Keratinocyte (primary cell): Measurements from ENCODE around the gene STMN3. TPM values are rescaled to one million over a fixed set of nuclear protein-coding genes. Genes with fewer than 3 reads are reported as not detected.

Experiments used
- DNase-seq: peaks from one replicate; pipeline ENCODE4 v3.0.0-alpha.2; 2011; ENCODE audit warnings: low read depth, missing footprints, low spot score
- FAIRE-seq: peaks from 2 replicates; lab custom pipeline; 2011; peaks lifted over from hg19 to GRCh38; lab: Jason Lieb, UNC
- H2AFZ ChIP-seq: 2 replicates; pipeline ENCODE4 v1.6.0; 2012; ENCODE audit warnings: low read length, control low read depth, inconsistent platforms; ENCODE audit not compliant: control insufficient read depth
- H3K27ac ChIP-seq: 2 replicates; pipeline ENCODE4 v1.5.1; 2011; ENCODE audit warnings: low read length; ENCODE audit not compliant: control insufficient read depth, insufficient read depth
- H3K27me3 ChIP-seq: 3 replicates; pipeline ENCODE4 v1.6.0; 2011; ENCODE audit warnings: low read length; ENCODE audit not compliant: control insufficient read depth, insufficient read depth; ENCODE audit errors: extremely low read depth
- H3K36me3 ChIP-seq, 2 experiments: 2 replicates in 1 of 2; 3 replicates in 1 of 2; pipeline ENCODE4 v1.5.1; 2011; ENCODE audit warnings: low read length in 2 of 2, mild to moderate bottlenecking in 1 of 2; ENCODE audit not compliant: control insufficient read depth in 2 of 2, insufficient read depth in 2 of 2; ENCODE audit errors: extremely low read depth in 1 of 2
- H3K4me1 ChIP-seq: 3 replicates; pipeline ENCODE4 v1.5.1; 2011; ENCODE audit warnings: low read length; ENCODE audit not compliant: control insufficient read depth, insufficient read depth; ENCODE audit errors: extremely low read depth
- H3K4me2 ChIP-seq: 3 replicates; pipeline ENCODE4 v1.6.0; 2011; ENCODE audit warnings: low read depth, low read length; ENCODE audit not compliant: control insufficient read depth, insufficient read depth; ENCODE audit errors: extremely low read depth
- H3K4me3 ChIP-seq, 3 experiments: fragments of 200-600 bp in 1 of 3; sonication (generic) in 1 of 3; 2 replicates in 2 of 3; 3 replicates in 1 of 3; pipeline ENCODE4 v1.5.1; 2011 to 2016; ENCODE audit warnings: low read length in 3 of 3, mild to moderate bottlenecking in 3 of 3, control low read depth in 2 of 3, inconsistent platforms in 1 of 3, low read depth in 1 of 3, mixed read lengths in 1 of 3, mixed run types in 1 of 3, moderate library complexity in 1 of 3; ENCODE audit not compliant: control insufficient read depth in 2 of 3, insufficient read depth in 2 of 3; ENCODE audit errors: extremely low read depth in 1 of 3
- H3K79me2 ChIP-seq: 2 replicates; pipeline ENCODE4 v1.6.0; 2012; ENCODE audit warnings: low read length; ENCODE audit not compliant: control insufficient read depth, insufficient read depth
- H3K9ac ChIP-seq: 3 replicates; pipeline ENCODE4 v1.6.0; 2011; ENCODE audit warnings: low read length; ENCODE audit not compliant: control insufficient read depth, insufficient read depth; ENCODE audit errors: extremely low read depth
- H3K9me1 ChIP-seq: 3 replicates; pipeline ENCODE4 v1.6.0; 2011; ENCODE audit warnings: low read length; ENCODE audit not compliant: control insufficient read depth, insufficient read depth; ENCODE audit errors: extremely low read depth
- H3K9me3 ChIP-seq: 2 replicates; pipeline ENCODE4 v1.5.1; 2012; ENCODE audit warnings: low read depth, low read length; ENCODE audit not compliant: control insufficient read depth
- H4K20me1 ChIP-seq: 3 replicates; pipeline ENCODE4 v1.6.0; 2011; ENCODE audit warnings: low read length; ENCODE audit not compliant: control insufficient read depth, insufficient read depth; ENCODE audit errors: extremely low read depth
- EZH2 ChIP-seq: IDR thresholded peaks from one replicate; pipeline ENCODE4 v1.6.1; 2012; ENCODE audit warnings: inconsistent platforms, mild to moderate bottlenecking, low read length, moderate library complexity
- dilution Hi-C: fragments of 300-500 bp; cut with MboI; formaldehyde crosslinking; loops from one replicate; pipeline ENCODE4 v1.7.0; 2020; ENCODE audit warnings: low sequenced_read_pairs; ENCODE audit not compliant: extremely low pct_ligation_motif_present
- polyA minus RNA-seq, 3 experiments: library from RNA; depleted of rRNA, polyadenylated mRNA; stranded (reverse); fragments of >200 nt; gene quantifications; 1 replicate in 1 of 3; 2 replicates in 1 of 3; 3 replicates in 1 of 3; pipeline ENCODE4 v1.2.3, GENCODE V29; 2011
- polyA plus RNA-seq, 5 experiments: library from polyadenylated mRNA; depleted of rRNA in 3 of 5; stranded (reverse) in 3 of 5; stranded (forward) in 1 of 5; unstranded in 1 of 5; fragments of >200 nt; gene quantifications; 1 replicate in 1 of 5; 2 replicates in 3 of 5; 3 replicates in 1 of 5; pipeline versions ENCODE4 v1.2.1 to v1.2.3, GENCODE V29; 2011 to 2012; ENCODE audit warnings: missing spikeins in 2 of 5, low read depth in 1 of 5, low replicate concordance in 1 of 5
- TF ChIP-seq, protein P1 (sequence below), 3 experiments: IDR thresholded peaks in 1 of 3; conservative IDR thresholded peaks in 1 of 3; optimal IDR thresholded peaks in 1 of 3; 2 replicates in 2 of 3; 3 replicates in 1 of 3; pipeline versions ENCODE3 to v1.5.1; 2011; ENCODE audit warnings: low read length in 3 of 3, mild to moderate bottlenecking in 3 of 3, moderate library complexity in 2 of 3, control low read depth in 1 of 3, inconsistent platforms in 1 of 3; ENCODE audit not compliant: insufficient read depth in 2 of 3; ENCODE audit errors: extremely low read depth in 1 of 3

Gene STMN3
- polyA plus RNA-seq, result 9.2 to 12.0 TPM (median 10.5 TPM) in 3 replicates
- polyA plus RNA-seq (2011; ENCODE audit: low read depth), result 0.35 TPM
- 5.8 and 11.3 TPM in 2 replicates for polyA plus RNA-seq (2011; cell fraction: cytosol; rRNA removed)
- polyA plus RNA-seq (2011; cell fraction: nucleus; rRNA removed), result 7.9 and 12.0 TPM in 2 replicates
- 0.55 and 14.8 TPM in 2 replicates for polyA plus RNA-seq (2012; ENCODE audit: low replicate concordance)
- 2.8 to 26.3 TPM (median 5.7 TPM) in 3 replicates for polyA minus RNA-seq
- polyA minus RNA-seq (2011; cell fraction: cytosol; rRNA and poly(A)+ RNA removed), result 13.0 TPM
- polyA minus RNA-seq (2011; cell fraction: nucleus; rRNA and poly(A)+ RNA removed), result 2.6 and 3.1 TPM in 2 replicates

DNA sequence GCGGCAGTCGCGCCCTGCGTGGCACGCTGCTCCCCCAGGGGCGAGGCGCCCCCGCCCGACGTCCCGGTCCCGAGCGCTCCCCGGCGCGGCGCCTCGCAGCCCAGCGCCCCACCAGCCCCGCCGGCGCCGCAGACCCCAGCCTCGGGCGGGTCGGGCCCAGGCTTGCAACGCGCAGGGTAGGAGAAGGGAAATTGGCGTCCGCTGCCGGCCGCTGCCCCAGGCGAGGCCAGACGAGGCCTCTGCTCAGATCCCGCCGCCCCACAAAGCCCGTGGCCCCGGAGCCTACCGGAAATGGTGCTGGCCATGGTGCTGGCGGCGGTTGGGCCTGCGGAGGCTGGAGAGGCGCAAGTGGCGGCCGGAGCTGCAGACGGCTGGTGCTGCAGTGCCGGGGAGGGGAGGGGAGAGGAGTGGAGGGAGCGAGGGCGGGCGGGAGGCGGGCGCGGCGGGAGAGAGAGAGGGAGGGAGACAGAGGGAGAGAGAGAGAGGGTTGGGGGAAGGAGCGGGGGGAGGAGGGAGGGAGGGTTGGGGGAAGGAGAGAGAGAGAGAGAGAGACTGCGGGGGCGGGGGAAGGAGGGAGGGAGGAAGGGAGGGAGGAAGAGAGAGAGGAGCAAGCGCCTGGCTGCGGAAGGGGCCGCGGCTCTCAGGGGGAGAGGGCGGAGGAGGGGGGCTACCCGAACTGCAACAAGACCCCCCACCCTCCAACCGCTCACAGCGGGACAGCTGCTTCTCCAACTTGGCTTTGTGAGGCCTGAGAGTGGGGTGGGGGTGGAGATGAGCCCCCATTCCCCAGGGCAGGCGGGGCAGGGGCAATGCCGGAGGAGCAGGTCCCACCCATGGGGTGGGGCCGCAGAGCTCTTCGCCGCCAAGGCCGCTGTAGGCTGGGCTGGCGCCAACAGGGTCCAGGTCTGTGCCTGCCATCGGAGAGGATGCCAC lies at the start of gene STMN3:
STMN3 (minus strand) TSS at position 384 of the 933 bp plus-strand sequence; CDS start at position 305, 79 bp downstream.
- peaks cover 18% of the 10 kb centered on the region for H3K4me1 ChIP-seq
- DNase-seq (peak; percentile 36), FAIRE-seq (no peak)

DNA sequence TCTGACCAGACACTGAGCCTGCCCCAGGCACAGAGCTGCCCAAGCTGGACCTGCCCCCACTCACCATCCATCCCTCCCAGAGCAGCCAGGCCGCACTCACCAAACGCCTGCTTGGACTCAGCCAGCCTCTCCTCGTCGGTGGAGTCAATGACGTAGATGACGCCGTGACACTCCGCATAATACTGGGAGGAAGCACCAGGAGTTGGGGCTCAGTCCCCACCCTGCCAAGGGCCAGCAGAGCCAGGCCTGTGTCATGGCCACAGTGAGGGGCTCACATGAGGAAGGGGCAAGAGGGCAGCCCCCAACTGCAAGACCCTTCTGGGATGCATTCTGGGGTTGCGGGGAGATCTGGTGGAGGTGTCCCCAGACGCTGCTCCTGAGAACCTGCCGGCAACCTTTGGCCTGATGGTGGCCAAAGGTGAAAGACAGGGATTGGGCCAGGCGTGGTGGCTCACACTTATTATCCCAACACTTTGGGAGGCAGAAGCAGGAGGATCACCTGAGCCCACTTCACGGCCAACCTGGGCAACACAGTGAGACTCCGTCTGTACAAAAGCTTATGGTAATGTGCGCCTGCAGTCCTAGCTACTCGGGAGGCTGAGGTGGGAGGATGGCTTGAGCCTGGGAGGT lies 48.9 kb upstream of the STMN3 start:
- TF ChIP-seq EZH2, result no peak
- TF ChIP-seq, protein P1, sequence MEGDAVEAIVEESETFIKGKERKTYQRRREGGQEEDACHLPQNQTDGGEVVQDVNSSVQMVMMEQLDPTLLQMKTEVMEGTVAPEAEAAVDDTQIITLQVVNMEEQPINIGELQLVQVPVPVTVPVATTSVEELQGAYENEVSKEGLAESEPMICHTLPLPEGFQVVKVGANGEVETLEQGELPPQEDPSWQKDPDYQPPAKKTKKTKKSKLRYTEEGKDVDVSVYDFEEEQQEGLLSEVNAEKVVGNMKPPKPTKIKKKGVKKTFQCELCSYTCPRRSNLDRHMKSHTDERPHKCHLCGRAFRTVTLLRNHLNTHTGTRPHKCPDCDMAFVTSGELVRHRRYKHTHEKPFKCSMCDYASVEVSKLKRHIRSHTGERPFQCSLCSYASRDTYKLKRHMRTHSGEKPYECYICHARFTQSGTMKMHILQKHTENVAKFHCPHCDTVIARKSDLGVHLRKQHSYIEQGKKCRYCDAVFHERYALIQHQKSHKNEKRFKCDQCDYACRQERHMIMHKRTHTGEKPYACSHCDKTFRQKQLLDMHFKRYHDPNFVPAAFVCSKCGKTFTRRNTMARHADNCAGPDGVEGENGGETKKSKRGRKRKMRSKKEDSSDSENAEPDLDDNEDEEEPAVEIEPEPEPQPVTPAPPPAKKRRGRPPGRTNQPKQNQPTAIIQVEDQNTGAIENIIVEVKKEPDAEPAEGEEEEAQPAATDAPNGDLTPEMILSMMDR (optimal IDR thresholded peaks at IDR 0.05 in 1 of 3, IDR thresholded peaks at IDR 0.05 in 1 of 3, conservative IDR thresholded peaks at IDR 0.05 in 1 of 3; ENCODE audit: extremely low read depth in 1 of 3, insufficient read depth in 2 of 3, low read length in 3 of 3), result no peak
- dilution Hi-C loops, result no loop called here
- Histone ChIP-seq H3K27ac (no peak overlapping the region), H4K20me1 (peaks cover 4% of the 10 kb centered on the region), H3K4me1 (peaks cover 38% of the 10 kb centered on the region), H3K79me2 (peaks cover 34% of the 10 kb centered on the region), H3K9me3 (no peaks in the 10 kb centered on the region), H2AFZ (no peak overlapping the region), H3K36me3 (peaks cover 17 to 33% of the 10 kb centered on the region in 2 experiments), H3K27me3 (no peaks in the 10 kb centered on the region), H3K9me1 (no peaks in the 10 kb centered on the region), H3K4me3 (no peak overlapping the region), H3K9ac (no peak overlapping the region), H3K4me2 (no peak overlapping the region)
- FAIRE-seq, result no peak
- DNase-seq, result no peak

More for the DNA sequence above, at the start of gene STMN3:
- H3K79me2 ChIP-seq, result no peaks in the 10 kb centered on the region
- no peak within 1 kb of the TSS for H3K9ac ChIP-seq
- no peaks in the 10 kb centered on the region for H3K9me1 ChIP-seq
- no peaks in the 10 kb centered on the region for H4K20me1 ChIP-seq
- no peak within 1 kb of the TSS for H2AFZ ChIP-seq
- no peaks in the 10 kb centered on the region for H3K9me3 ChIP-seq
- H3K36me3 ChIP-seq, result no peaks in the 10 kb centered on the region
- H3K4me3 ChIP-seq, result peak within 1 kb of the TSS; percentile 31 to 63 (median 45)
- no peak for TF ChIP-seq EZH2
- peak within 1 kb of the TSS; percentile 64 for H3K4me2 ChIP-seq
- dilution Hi-C loops, result no loop called here
- no peaks in the 10 kb centered on the region for H3K27me3 ChIP-seq
- no peak within 1 kb of the TSS for H3K27ac ChIP-seq
